ENCODE data around the gene TMEM184B. TPM values are rescaled to one million over a fixed set of nuclear protein-coding genes. Genes with fewer than 3 reads are reported as not detected.
A peak's percentile ranks its signal among the peaks of the same experiment; 100 is the strongest.

Gene TMEM184B
- total RNA-seq, 4 donors from 2014 or later: 41.2 to 86.4 (median 48.6) TPM

GRCh38 chr22:38177044-38177443 is 95.8 kb downstream of the TMEM184B start:
- TF ChIP-seq, protein P1, sequence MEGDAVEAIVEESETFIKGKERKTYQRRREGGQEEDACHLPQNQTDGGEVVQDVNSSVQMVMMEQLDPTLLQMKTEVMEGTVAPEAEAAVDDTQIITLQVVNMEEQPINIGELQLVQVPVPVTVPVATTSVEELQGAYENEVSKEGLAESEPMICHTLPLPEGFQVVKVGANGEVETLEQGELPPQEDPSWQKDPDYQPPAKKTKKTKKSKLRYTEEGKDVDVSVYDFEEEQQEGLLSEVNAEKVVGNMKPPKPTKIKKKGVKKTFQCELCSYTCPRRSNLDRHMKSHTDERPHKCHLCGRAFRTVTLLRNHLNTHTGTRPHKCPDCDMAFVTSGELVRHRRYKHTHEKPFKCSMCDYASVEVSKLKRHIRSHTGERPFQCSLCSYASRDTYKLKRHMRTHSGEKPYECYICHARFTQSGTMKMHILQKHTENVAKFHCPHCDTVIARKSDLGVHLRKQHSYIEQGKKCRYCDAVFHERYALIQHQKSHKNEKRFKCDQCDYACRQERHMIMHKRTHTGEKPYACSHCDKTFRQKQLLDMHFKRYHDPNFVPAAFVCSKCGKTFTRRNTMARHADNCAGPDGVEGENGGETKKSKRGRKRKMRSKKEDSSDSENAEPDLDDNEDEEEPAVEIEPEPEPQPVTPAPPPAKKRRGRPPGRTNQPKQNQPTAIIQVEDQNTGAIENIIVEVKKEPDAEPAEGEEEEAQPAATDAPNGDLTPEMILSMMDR (IDR thresholded peaks at IDR 0.05): no peak
- DNase-seq (ENCODE audit: low spot score): no peak
- ATAC-seq (ENCODE audit: low FRiP score): no peak

DNA sequence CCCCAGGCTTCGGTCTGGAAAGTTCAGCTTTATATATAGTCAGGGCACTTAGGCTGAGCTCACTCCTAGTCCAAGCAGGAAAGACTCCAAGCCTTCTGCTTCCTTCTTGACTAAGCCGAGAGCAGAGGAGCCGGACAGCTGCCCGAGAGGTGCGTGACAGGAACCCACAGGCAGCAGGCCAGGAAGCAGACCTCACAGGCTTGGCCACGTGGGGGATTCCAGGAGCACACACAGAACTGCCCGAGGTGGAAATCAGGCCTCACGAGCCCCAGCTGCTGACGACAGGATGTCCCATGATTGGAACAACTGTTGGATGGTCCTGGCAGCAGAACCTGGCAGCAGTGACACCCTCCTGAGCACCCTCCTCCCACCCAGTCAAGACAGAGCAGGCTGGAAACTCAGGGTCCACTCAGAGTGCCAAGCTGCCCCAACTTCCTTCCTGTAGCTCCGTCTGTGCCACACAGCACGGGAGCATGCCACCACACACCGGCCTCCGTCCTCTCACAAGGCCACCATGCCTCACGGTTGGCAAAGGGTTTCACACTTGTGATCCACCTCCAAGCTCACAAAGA is 96.6 kb downstream of the TMEM184B start:
- ATAC-seq (ENCODE audit: low FRiP score): peak; percentile 19
- TF ChIP-seq, protein P1 (IDR thresholded peaks at IDR 0.05): no peak
- DNase-seq (ENCODE audit: low spot score): no peak

DNA sequence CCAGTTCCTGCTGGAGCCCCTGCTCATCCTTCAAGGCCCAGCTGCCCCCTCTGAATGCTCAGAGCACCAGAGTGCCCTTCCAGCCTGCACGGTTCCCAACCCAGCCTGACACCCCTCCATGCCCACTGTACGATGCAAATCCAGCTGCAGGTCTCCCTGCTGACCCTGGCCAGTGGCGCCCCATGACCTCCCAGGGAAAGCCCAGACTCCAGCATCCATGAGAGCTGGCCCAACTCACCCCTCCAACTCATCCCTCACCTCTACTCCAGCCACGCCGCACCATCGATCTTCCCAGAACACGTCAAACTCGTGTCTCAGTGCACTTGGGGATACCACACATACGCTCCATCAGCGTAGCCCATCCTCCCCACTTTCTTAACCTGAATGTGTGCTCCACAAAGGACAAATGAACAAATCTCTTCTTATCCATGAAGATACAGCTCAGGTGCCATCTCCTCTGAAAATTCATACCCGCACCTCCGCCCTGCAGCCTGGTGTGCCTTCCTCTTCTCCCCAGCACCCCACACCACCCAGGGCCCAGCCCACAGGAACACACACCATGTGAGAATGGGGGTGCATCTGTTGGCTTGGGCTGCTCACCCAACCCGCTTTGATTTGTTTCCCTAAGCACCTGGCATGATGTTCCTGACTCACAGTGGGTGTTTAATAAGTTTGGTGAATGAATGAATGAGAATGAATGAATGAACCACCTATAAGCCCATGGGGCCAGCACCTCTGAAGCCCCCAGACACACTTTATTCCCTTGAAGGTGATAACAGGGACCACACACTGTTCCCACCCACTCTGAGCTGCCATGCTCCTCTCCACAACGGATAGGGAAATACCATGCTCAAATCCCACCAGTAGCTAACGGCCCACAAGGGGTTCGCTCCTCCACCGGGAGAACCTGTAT is 97.3 kb downstream of the TMEM184B start:
- ATAC-seq (ENCODE audit: low FRiP score) (no peak), DNase-seq (ENCODE audit: low spot score) (no peak)
- TF ChIP-seq, protein P1 (IDR thresholded peaks at IDR 0.05): no peak

GRCh38 chr22:38174626-38175025 is 98.2 kb downstream of the TMEM184B start:
- TF ChIP-seq, protein P1 (IDR thresholded peaks at IDR 0.05): no peak
- DNase-seq (ENCODE audit: low spot score) (no peak), ATAC-seq (ENCODE audit: low FRiP score) (no peak)

GRCh38 chr22:38173641-38173906 is 99.2 kb downstream of the TMEM184B start:
- DNase-seq (ENCODE audit: low spot score) (no peak), ATAC-seq (ENCODE audit: low FRiP score) (no peak)
- TF ChIP-seq, protein P1 (IDR thresholded peaks at IDR 0.05): no peak

DNA sequence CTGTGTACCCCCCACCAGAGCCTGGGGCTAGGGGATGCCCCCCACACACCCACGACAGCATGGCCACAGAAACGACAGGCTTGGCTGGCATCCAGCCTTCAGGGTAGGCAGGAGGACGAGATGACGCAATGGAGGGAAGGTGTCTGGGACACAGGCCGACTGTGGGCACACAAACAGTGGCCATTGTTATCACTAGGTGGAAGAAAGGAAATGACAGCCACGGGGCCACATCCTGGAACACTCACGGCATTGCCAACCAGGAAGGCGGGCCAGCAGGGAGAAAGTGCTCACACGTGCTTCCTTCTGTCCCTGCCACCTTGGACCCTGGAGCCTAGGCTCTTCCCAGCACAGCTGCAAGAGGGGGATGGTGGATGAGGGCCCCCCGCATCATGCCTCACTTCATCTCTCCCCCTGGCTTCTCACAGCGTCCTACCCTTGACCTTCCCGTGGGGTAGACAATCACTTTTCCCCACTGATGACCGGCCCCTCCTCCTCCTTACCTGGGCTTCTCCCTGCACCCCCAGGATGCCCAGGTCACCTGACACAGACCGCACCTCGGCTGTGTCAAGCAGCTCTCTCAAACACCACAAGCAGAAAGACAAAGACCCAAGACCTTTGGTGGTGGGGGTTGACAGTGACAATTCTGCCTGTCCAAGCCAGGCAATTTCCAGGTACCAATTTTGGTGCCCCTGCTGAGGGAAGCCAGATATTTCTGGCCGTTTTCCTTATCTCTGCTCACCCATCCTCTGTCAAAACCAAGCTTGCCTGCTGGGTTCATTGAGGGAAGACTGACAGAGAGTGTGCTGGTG is 99.8 kb downstream of the TMEM184B start:
- peak; percentile 27 for ATAC-seq (ENCODE audit: low FRiP score)
- TF ChIP-seq, protein P1 (IDR thresholded peaks at IDR 0.05): no peak
- no peak for DNase-seq (ENCODE audit: low spot score)

Measured in omental fat pad (tissue), 4 donors.